SHP77 treated with DMSO at 0.1 percent for 48 hours (cell line): ENCODE data around the gene RPUSD1.
"Not testable (repeated sequence)": the region's sequence is repeated elsewhere in the genome, so short reads cannot be mapped to it uniquely, and the experiment has no call there.

ENCODE experiments used
- DNase-seq: peaks from one replicate; lab custom pipeline; 2025; lab: John Stamatoyannopoulos, UW

The RPUSD1 gene

DNA sequence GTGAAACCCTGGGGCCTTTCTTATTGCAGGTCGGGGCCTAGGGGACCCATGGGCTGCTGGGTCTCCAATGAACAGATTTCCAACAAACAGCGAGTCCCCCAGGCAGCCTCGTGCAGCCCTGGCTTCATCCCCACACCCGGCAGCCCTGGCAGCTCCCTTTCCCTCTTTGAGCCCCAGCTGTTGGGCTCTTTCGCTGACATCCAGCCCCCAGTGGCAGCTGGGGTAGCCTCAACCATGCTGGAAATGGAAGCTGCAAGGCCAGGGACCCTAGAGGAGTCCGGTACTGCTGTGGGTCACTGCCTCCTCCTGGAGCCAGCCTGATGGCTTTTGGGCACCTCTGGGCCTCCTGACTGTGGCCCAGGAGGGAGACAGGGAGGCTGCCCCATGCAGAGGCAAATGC is 5.9 kb downstream of the RPUSD1 start:
- no peak for DNase-seq

DNA sequence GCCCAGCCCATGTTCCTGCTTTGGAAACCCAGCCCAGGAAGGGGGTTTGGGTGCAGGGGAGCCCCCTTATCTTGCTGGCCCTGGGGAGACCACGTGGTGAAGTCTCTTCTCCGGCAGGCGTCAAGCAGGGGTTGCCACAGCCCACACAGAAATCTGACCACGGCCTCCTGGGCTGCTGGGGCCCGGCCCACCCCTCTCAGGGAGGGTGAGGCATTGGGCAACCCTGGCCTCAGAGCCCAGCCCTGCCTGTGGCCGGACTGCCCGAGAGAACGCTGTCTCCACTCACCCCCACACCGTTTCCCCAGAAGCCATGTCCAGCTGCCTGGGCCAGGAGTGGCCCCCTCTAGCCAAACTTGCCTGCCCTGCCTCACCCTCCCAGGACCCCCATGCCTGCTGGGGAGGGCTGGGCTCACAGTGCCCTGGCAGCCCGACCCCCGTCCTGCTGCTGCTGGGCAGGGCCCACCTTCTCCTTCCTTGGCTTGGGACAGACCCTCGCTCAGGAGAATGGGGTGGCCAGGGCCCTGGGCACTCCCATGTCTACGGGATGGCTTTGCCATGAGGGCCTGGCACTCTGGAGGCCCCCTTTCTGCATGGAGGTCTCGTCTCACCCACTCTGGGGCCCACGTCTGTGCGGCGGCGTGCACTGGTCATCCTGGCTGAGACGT is 6.7 kb downstream of the RPUSD1 start:
- DNase-seq = no peak

DNA sequence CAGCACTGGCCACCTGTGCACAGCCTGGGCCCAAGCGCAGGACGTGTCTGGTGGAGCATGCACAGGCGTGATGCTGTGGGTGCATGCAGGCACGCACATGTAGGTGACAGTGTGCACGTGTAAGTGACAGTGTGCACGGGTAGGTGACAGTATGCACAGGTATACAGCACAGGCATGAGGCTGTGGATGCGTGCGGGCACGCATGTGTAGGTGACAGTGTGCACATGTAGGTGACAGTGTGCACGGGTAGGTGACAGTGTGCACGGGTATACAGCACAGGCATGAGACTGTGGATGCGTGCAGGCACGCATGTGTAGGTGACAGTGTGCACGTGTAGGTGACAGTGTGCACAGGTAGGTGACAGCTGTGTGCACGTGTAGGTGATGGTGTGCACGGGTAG is 7.9 kb downstream of the RPUSD1 start:
- DNase-seq = no peak

GRCh38 chr16:779561-779960 is 8.6 kb downstream of the RPUSD1 start:
- DNase-seq = no peak

DNA sequence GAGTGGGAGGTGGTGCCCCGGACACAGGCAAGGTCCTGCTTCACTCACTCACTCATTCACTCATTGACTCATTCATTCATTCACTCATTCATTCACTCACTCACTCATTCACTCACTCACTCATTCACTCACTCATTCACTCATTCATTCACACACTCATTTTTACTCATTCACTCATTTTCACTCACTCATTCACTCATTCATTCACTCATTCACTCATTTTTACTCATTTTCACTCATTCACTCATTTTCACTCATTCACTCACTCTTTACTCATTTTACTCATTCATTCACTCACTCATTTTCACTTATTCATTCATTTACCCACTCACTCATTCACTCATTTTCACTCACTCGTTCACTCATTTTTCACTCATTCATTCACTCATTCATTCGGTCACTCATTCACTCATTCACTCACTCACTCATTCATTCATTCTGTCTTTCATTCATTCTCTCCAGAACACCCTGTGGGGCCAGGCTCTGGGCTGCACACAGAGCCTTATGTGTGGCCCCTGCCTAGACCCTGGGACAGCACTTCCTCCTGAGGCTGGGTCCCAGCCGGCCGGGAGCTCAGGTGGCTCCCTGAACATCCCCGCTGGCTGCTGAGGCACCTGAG is 9.2 kb downstream of the RPUSD1 start:
- no peak for DNase-seq

GRCh38 chr16:778447-778846 is 9.7 kb downstream of the RPUSD1 start:
- no peak for DNase-seq

DNA sequence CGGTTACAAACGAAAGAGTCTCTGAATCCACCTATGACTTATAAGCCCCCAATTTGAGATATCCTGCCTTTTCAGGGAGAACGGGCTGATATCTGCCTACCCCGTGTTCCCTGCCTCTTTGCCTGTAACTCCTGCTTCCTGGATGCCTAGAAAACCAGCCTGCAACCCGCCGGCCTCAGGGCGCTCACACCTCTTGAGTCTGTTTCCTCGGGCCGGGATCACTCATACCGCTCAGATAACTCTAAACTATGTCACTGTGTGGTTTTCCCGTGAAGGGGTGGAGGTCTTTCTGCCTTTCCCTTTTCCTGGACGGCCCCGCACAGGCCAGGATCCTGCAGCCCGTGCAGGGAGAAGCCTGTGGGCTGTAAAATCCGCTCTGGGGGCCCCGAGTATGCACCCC is 10.4 kb downstream of the RPUSD1 start:
- no peak for DNase-seq

- no peak for DNase-seq
Observed at GRCh38 chr16:776824-777223, 11.4 kb downstream of the RPUSD1 start.

- not testable (repeated sequence) for DNase-seq
Observed at GRCh38 chr16:776298-776697, 11.9 kb downstream of the RPUSD1 start.

DNA sequence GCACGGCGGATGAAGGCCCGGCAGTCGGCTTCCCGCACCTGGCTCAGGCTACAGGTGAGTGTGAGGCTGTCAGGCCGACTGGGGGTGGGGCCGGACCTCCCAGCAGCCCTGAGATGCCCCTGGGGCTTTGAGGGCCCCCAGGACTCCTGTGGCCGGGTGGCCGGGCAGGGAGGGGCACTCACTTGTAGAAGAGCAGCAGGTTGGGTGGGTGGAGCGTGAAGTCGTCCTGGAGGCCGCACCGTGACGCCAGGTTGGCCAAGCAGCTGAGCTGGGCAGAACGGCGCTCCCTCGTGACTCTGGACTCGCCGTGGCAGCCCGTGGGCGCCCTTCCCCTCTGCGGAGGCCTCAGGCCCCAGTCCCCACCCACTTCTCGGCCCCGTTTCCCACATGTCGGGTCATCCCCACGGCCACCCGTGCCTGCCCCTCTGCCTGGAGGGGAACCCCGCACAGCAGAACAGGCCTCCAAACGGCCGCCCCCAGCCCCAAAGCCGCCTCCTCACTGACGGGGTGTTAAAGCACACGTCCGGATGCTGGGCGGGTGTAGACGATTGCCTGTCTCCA is 12.9 kb downstream of the RPUSD1 start:
- no peak for DNase-seq

DNA sequence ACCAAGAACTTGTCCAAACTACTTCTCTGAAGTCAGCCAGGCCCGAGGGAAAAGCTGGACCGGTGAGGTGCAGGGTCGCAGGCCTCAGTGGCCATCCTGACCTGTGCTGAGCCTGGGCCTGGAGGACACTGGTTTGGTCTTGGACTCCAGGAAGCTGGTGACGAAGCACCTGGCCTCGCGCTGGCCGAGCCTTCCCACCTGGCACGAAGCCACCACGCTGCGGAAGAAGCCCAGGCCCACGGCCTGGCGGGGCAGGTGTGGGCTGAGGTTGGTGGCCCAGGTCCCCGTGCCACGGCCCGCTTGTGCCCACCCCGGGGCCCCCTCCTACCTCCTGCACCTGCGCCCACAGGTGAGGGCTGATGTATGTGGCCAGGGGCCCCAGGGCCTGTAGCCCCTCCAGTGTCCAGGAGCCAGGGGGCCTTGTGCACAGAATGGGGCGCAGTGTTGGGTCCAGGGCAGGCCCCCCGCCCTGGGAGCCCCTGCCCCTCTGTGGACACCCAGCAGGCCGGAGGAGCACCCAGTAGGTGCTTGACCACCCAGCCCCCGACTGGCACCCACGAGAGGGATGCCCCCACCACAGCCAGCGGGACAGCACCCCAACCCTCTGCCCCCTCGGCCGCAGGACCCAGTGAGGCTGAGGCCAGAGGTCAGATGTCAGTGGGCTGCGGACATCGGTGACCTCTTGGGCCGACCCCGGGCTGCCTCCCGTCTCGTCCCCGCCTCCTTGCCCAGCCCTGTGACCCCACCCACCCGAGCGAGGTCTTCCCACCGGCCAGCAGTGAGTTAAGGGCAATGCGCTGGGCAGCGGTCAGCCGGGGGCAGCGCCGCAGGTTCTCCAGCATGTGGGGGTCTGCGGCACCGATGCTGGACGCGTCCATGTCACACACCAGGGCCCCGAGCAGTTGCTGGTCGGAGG is 13.8 kb downstream of the RPUSD1 start:
- DNase-seq = no peak

DNA sequence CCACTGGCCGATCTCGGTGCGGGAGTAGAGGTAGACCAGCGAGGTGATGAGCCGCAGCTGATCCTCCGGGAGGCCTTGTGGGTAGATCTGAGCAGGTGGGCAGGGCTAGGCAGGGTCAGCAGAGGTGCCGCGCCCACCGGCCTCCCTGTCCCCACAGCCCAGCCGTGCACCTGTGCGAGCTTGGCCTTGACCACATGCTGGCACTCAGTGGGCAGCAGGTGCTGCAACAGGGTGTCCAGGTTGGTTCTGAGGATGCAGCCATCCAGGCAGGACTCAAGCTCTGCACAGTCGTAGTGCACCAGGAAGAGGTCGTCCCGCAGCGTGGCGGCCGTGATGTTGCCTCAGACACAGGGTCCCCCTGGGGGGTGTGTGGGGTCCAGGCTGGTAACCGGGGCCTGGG is 15.2 kb downstream of the RPUSD1 start:
- no peak for DNase-seq

GRCh38 chr16:770411-770810 is 17.8 kb downstream of the RPUSD1 start:
- DNase-seq = no peak

DNA sequence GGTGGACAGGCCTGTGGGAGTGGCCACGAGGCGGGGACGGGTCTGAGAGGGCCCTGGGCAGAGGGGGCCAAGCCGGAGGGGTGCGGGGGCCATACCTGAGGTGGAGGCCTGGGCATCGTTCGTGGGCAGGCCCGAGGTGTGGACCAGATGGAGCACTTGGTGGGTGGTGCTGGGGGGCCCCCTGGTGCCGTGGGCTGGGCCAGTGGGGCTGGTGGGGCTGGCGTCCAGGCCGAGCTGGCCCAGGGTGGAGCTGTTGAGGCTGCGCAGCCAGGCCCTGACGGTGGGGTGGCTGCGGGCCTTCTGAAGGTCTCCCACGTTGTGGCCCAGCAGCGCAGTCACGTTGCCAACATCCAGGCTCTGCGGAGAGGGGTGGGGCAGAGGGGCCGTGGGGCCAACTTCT is 18.2 kb downstream of the RPUSD1 start:
- DNase-seq = no peak

DNA sequence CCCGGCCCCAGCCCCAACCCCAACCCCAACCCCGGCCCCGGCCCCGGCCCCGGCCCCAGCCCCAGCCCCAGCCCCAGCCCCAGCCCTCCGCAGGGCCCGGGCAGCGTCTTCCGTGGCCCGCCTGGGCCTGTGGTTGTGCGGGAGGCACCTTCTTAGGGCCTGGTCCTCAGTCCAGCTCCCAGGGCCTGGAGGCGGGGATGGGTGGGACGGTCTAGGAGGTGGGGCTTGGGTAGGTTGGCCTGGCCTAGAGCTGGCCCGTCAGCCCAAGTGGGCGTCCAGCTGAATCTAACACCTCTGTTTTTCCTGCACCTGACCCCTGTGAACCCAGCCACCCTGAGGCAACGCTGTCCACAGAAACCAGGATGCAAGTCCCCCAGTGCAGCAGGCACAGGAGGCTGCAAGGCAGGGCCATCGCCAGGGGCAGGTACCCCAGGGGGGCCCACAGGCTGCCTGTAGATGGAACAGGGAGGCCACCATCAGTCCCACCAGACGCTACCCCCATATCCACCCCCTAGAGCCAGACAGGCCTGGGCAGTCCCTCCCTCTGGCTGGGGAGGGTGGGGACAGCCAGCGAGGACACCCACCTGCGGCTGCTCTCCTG is 18.9 kb downstream of the RPUSD1 start:
- no peak for DNase-seq

DNA sequence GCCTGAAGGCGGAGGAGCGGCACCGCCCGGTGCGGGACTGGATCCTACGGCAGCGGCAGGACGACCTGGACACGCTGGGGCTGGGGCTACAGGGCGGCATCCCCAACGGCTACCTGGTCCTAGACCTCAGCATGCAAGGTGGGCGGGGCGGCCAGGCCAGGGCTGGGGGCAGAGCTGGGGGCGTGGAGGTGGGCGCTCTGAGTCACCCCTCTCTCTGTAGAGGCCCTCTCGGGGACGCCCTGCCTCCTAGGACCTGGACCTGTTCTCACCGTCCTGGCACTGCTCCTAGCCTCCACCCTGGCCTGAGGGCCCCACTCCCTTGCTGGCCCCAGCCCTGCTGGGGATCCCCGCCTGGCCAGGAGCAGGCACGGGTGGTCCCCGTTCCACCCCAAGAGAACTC is 19.8 kb downstream of the RPUSD1 start:
- DNase-seq = no peak

DNA sequence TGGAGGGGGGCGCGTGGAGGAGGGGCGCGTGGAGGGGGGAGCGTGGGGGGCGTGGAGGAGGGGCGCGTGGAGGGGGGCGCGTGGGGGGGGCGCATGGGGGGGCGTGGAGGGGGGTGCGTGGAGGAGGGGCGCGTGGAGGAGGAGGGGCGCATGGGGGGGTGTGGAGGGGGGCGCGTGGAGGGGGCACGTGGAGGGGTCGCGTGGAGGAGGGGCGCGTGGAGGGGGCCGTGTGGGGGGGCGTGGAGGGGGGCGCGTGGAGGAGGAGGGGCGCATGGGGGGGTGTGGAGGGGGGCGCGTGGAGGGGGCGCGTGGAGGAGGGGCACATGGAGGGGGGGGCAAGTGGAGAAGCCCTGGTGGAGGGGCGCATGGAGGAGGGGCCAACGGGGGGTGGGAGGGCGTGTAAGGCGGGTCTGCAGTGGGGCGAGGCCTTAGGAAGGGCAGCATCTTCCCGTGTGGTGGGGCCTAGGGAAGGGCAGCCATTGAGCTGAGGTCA is 20.4 kb downstream of the RPUSD1 start:
- DNase-seq = no peak

GRCh38 chr16:766820-767640 is 21.2 kb downstream of the RPUSD1 start:
- DNase-seq = no peak

DNA sequence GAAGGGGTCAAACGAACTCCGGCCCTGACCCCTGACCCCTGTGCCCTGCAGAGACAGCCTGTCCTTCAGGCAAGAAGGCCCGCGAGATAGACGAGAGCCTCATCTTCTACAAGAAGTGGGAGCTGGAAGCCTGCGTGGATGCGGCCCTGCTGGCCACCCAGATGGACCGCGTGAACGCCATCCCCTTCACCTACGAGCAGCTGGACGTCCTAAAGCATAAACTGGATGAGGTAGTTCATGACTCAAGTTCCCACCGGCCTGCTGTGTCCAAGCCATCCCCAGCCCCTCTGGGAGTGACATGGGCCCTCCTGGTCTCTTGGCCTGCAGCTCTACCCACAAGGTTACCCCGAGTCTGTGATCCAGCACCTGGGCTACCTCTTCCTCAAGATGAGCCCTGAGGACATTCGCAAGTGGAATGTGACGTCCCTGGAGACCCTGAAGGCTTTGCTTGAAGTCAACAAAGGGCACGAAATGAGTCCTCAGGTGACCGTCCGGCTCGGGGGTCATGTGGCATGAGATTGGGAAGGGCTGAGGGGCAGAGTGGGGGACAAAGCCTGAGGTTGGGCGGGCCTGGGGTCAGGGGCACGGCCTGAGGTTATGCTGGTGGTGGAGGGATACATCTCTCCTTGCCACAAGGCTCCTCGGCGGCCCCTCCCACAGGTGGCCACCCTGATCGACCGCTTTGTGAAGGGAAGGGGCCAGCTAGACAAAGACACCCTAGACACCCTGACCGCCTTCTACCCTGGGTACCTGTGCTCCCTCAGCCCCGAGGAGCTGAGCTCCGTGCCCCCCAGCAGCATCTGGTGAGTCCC is 22.0 kb downstream of the RPUSD1 start:
- DNase-seq = no peak

GRCh38 chr16:765488-765865 is 22.7 kb downstream of the RPUSD1 start:
- DNase-seq = no peak
